ENCODE measurements around the gene SEC23A.

DNA sequence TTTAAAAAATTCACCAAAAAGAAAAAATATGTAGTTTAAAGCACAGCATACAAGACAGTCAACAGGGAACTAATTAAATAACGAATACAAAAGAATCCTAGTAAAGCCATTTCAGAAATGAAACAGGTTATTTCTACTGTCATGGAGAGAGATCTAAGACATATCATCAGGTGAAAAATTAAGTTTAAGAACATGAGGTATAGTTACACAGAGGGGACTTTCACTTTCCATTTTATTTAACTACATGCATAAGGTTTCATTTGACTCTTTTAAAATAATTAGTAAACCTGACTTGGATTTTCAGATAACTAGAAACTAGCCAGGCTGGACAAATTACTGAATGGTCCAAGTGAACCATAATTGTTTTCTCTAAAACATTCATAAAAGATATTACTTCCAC, 11.3 kb downstream of the SEC23A start:
- TF ChIP-seq POLR2A (IDR thresholded peaks at IDR 0.05) = no peak
- TF ChIP-seq, protein P1, sequence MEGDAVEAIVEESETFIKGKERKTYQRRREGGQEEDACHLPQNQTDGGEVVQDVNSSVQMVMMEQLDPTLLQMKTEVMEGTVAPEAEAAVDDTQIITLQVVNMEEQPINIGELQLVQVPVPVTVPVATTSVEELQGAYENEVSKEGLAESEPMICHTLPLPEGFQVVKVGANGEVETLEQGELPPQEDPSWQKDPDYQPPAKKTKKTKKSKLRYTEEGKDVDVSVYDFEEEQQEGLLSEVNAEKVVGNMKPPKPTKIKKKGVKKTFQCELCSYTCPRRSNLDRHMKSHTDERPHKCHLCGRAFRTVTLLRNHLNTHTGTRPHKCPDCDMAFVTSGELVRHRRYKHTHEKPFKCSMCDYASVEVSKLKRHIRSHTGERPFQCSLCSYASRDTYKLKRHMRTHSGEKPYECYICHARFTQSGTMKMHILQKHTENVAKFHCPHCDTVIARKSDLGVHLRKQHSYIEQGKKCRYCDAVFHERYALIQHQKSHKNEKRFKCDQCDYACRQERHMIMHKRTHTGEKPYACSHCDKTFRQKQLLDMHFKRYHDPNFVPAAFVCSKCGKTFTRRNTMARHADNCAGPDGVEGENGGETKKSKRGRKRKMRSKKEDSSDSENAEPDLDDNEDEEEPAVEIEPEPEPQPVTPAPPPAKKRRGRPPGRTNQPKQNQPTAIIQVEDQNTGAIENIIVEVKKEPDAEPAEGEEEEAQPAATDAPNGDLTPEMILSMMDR (IDR thresholded peaks at IDR 0.05) = no peak
